ENCODE data around the gene SLC22A5.

GRCh38 chr5:132425009-132425937 is 55.8 kb downstream of the SLC22A5 start:
- no peak for TF ChIP-seq CTCF (IDR thresholded peaks at IDR 0.05)
- TF ChIP-seq POLR2A (IDR thresholded peaks at IDR 0.05), result no peak
